KMS-11 (cell line): ENCODE results near the gene WNT3A.

Experiments
- H2AFZ ChIP-seq: fragments of 200-600 bp; sonication (generic); 2 replicates; pipeline ENCODE4 v1.6.1; 2016; ENCODE audit warnings: antibody characterized with exemption, mixed run types, low read depth
- H3K27ac ChIP-seq: fragments of 200-600 bp; sonication (generic); 2 replicates; pipeline ENCODE4 v1.6.1; 2016; ENCODE audit warnings: mild to moderate bottlenecking, mixed run types
- H3K27me3 ChIP-seq: fragments of 200-600 bp; sonication (generic); 2 replicates; pipeline ENCODE4 v1.6.1; 2017; ENCODE audit warnings: mild to moderate bottlenecking, low read depth, mixed run types, moderate library complexity; ENCODE audit not compliant: insufficient read depth
- H3K36me3 ChIP-seq: fragments of 200-600 bp; sonication (generic); 2 replicates; pipeline ENCODE4 v1.6.1; 2017; ENCODE audit warnings: mild to moderate bottlenecking, mixed run types; ENCODE audit not compliant: insufficient read depth
- H3K4me1 ChIP-seq: fragments of 200-600 bp; sonication (generic); 2 replicates; pipeline ENCODE4 v1.6.1; 2016; ENCODE audit warnings: mild to moderate bottlenecking, low read depth, mixed run types; ENCODE audit not compliant: poor library complexity, severe bottlenecking
- H3K4me2 ChIP-seq: fragments of 200-600 bp; sonication (generic); 2 replicates; pipeline ENCODE4 v1.7.0; 2016; ENCODE audit warnings: mild to moderate bottlenecking, mixed run types
- H3K4me3 ChIP-seq: fragments of 200-600 bp; sonication (generic); IDR thresholded peaks from 2 replicates; pipeline ENCODE4 v1.6.1; 2017; ENCODE audit warnings: low read depth, low read length, mixed read lengths; ENCODE audit not compliant: insufficient read depth
- H3K79me2 ChIP-seq: fragments of 200-600 bp; sonication (generic); 2 replicates; pipeline ENCODE4 v1.6.1; 2016; ENCODE audit warnings: low read depth, mixed run types; ENCODE audit not compliant: insufficient read depth
- H3K9ac ChIP-seq: fragments of 200-600 bp; sonication (generic); 2 replicates; pipeline ENCODE4 v1.6.1; 2016; ENCODE audit warnings: mild to moderate bottlenecking, mixed run types
- H4K20me1 ChIP-seq: fragments of 200-600 bp; sonication (generic); 2 replicates; pipeline ENCODE4 v1.6.1; 2016; ENCODE audit warnings: mild to moderate bottlenecking, mixed run types; ENCODE audit not compliant: insufficient read depth
- CTCF ChIP-seq: fragments of 200-600 bp; sonication (generic); conservative IDR thresholded peaks from 2 replicates; pipeline ENCODE4 v1.6.1; 2017; ENCODE audit warnings: low read depth, mild to moderate bottlenecking, antibody characterized with exemption, low read length, moderate library complexity, mixed read lengths

The WNT3A gene

GRCh38 chr1:227987181-227987580 lies 19.6 kb upstream of the WNT3A start:
- TF ChIP-seq CTCF, result no peak

GRCh38 chr1:227994632-227995300 lies 12.0 kb upstream of the WNT3A start:
- Histone ChIP-seq H3K4me1 (no peaks in the 10 kb centered on the region), H3K79me2 (no peaks in the 10 kb centered on the region), H3K9ac (no peak overlapping the region), H4K20me1 (no peaks in the 10 kb centered on the region), H3K4me3 (no peak overlapping the region), H3K27ac (no peak overlapping the region), H2AFZ (no peak overlapping the region), H3K36me3 (no peaks in the 10 kb centered on the region), H3K27me3 (no peaks in the 10 kb centered on the region), H3K4me2 (no peak overlapping the region)
- no peak for TF ChIP-seq CTCF

More at GRCh38 chr1:227987181-227987580, 19.6 kb upstream of the WNT3A start:
- no peak overlapping the region for H3K4me2 ChIP-seq
- no peak overlapping the region for H3K4me3 ChIP-seq
- H3K4me1 ChIP-seq, result no peaks in the 10 kb centered on the region
- H2AFZ ChIP-seq, result no peak overlapping the region
- H3K27me3 ChIP-seq, result no peaks in the 10 kb centered on the region
- no peaks in the 10 kb centered on the region for H3K36me3 ChIP-seq
- no peak overlapping the region for H3K9ac ChIP-seq
- H3K79me2 ChIP-seq, result no peaks in the 10 kb centered on the region
- H3K27ac ChIP-seq, result no peak overlapping the region
- H4K20me1 ChIP-seq, result no peaks in the 10 kb centered on the region

DNA sequence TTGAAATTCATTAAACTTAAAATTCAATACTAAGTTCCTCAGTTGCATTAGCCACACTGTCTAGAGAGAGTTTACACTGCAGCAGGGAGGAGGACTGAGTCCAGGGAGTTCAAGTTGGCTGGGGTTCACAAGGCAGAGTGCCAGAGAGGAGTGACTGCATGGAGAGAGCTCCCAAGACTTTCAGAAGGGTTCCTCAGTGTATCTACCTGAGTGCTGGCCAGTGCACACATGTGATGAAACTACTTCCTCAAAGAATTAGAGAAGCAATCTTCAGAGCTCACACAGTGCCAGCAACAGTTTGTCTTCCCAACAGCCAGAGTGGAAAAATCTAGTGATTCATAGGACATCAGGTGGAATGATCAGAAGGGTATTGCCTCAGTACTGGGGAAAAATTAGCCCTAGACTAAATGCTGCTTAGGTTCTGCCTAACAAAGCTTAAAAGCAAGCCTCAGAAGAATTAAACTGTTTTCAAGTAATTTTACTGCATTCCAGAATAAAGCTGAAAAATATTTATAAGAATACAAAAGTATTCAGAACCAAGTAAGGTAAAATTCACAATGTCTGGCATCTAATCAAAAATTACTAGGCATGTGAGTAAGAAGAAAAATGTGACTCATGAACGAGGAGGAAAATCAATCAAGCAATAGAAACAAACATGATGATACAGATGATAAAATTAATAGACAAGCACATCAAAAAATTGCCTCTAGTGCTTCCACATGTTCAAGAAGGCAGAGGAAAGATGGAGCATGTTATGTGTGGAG lies 10.4 kb upstream of the WNT3A start:
- no peaks in the 10 kb centered on the region for H3K36me3 ChIP-seq
- H3K4me1 ChIP-seq, result no peaks in the 10 kb centered on the region
- H4K20me1 ChIP-seq, result no peaks in the 10 kb centered on the region
- H3K27me3 ChIP-seq, result no peaks in the 10 kb centered on the region
- no peak overlapping the region for H3K4me3 ChIP-seq
- H3K9ac ChIP-seq, result no peak overlapping the region
- H3K79me2 ChIP-seq, result no peaks in the 10 kb centered on the region
- no peak overlapping the region for H3K27ac ChIP-seq
- no peak overlapping the region for H3K4me2 ChIP-seq
- TF ChIP-seq CTCF, result no peak
- no peak overlapping the region for H2AFZ ChIP-seq

- Histone ChIP-seq H2AFZ (no peak overlapping the region), H3K36me3 (no peaks in the 10 kb centered on the region), H3K27ac (no peak overlapping the region), H3K4me1 (no peaks in the 10 kb centered on the region), H3K4me2 (no peak overlapping the region), H3K4me3 (no peak overlapping the region), H3K27me3 (no peaks in the 10 kb centered on the region), H3K79me2 (no peaks in the 10 kb centered on the region), H4K20me1 (no peaks in the 10 kb centered on the region), H3K9ac (no peak overlapping the region)
- no peak for TF ChIP-seq CTCF
These were observed 8.3 kb upstream of the WNT3A start for GRCh38 chr1:227998374-227999055.
